Thoracic aorta (tissue), 2 donors: Measurements from ENCODE around the gene GARIN5A. TPM values are rescaled to one million over a fixed set of nuclear protein-coding genes. Genes with fewer than 3 reads are reported as not detected.

Experiments
- ATAC-seq: fragments of 150-250 bp; one replicate; pipeline ENCODE4 v1.8.0; 2017; ENCODE audit warnings: low read depth; ENCODE audit not compliant: insufficient number of reproducible peaks, low FRiP score
- DNase-seq: peaks from one replicate; pipeline ENCODE4 v3.0.0-alpha.2; 2020; ENCODE audit warnings: low spot score
- H3K27ac ChIP-seq, 2 donors: fragments of 200-600 bp; sonication (generic); 1 replicate in 1 of 2; 2 replicates in 1 of 2; pipeline ENCODE4 v1.5.1; 2016; ENCODE audit warnings: mild to moderate bottlenecking in 2 of 2, moderate library complexity in 2 of 2
- H3K27me3 ChIP-seq: fragments of 200-600 bp; sonication (generic); replicated peaks from 2 replicates; pipeline ENCODE4 v1.6.0; 2016; ENCODE audit warnings: mild to moderate bottlenecking; ENCODE audit not compliant: insufficient read depth
- H3K36me3 ChIP-seq: fragments of 200-600 bp; sonication (generic); one replicate; pipeline ENCODE4 v1.5.1; 2016
- H3K4me1 ChIP-seq, 2 donors: fragments of 200-600 bp; sonication (generic); 1 replicate in 1 of 2; 2 replicates in 1 of 2; pipeline versions ENCODE4 v1.5.1 to v1.6.0; 2016; ENCODE audit warnings: low read depth in 2 of 2, mild to moderate bottlenecking in 1 of 2; ENCODE audit not compliant: control insufficient read depth in 1 of 2
- H3K4me3 ChIP-seq: fragments of 200-600 bp; sonication (generic); 2 replicates; pipeline ENCODE4 v1.5.1; 2016; ENCODE audit warnings: mild to moderate bottlenecking
- H3K9me3 ChIP-seq: fragments of 200-600 bp; sonication (generic); 2 replicates; pipeline ENCODE4 v1.5.1; 2016
- CTCF ChIP-seq: fragments of 200-600 bp; sonication (generic); IDR thresholded peaks from one replicate; pipeline ENCODE4 v1.5.1; 2019; ENCODE audit warnings: antibody characterized with exemption
- total RNA-seq, 2 donors: library from RNA; depleted of rRNA; stranded (reverse); fragments of >200 nt; gene quantifications; one replicate each; pipeline versions ENCODE4 v1.1.0 to v1.2.3, GENCODE V29; 2016

GARIN5A gene
- total RNA-seq, 2 donors from 2014 or later, result 0.56 TPM; not detected in 1

DNA sequence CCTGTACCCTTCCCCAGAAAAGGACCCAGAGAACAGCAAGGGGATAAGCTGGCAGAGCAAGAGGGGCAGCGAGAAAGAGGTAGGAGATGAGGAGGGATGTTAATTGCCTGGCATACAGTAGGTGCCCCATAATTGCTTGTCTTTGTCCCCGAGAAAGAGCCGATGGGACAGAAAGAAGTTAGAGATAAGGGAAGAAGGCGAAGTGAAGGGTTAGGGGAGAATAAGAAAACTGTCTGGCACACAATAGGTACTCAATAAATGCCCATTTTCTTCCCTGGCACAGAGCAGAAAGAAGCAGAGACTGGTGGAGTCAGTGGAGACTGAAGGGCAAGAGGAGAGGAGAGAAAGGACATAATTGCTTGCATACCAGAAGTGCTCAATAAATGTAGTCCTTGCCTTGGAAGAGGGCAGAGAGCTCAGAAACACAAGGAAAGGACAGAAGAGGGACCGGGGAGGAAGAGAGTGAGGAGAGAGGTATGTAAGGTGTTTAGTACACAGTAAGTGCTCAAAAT, 18.4 kb upstream of the GARIN5A start:
- H3K9me3 ChIP-seq, result no peaks in the 10 kb centered on the region
- DNase-seq, result no peak
- H3K4me1 ChIP-seq, result no peaks in the 10 kb centered on the region
- no peaks in the 10 kb centered on the region for H3K27me3 ChIP-seq
- H3K27ac ChIP-seq, result no peak overlapping the region
- no peak for TF ChIP-seq CTCF
- no peak for ATAC-seq
- no peak overlapping the region for H3K4me3 ChIP-seq
- no peaks in the 10 kb centered on the region for H3K36me3 ChIP-seq

DNA sequence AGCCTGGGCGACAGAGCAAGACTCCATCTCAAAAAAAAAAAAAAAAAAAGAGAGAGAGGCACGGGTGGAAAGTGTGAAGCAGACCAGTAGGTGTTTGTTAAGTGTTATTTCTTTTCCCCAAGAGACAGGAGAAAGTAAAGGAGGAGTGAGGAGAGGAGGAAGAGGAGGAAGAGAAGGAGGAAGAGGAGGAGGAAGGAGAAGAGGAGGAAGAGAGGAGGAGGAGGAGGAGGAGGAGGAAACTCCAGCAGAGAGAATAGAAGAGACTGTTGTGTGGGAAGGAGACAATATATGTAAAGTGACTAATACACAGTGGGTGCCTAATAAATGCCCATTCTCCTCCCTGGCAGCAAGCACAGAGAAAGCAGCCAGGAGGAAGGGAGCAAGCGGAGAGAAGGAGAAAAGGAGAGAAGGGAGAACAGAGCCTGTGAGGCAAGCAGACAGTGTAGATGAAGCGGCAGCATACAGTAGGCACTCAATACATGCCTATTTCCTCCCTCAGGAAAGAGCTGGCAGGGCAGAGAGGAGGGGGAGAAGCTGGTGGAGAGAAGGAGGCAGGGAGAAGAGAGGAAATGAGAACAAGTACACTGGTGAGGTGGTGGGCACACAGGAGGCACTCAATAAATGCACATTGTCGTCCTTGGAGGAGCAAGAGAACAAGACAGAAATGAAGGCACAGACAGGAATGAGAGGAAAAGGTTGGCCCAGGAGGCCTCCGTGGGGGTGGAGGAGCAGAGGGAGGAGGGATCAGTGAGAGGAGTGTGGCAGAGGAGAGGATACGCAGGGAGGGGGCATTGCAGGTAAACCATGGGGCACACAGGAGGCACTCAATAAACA, 17.8 kb upstream of the GARIN5A start:
- DNase-seq, result no peak
- H3K27ac ChIP-seq, result no peak overlapping the region
- no peak for TF ChIP-seq CTCF
- no peaks in the 10 kb centered on the region for H3K9me3 ChIP-seq
- H3K4me1 ChIP-seq, result no peaks in the 10 kb centered on the region
- H3K36me3 ChIP-seq, result no peaks in the 10 kb centered on the region
- ATAC-seq, result no peak
- no peak overlapping the region for H3K4me3 ChIP-seq
- no peaks in the 10 kb centered on the region for H3K27me3 ChIP-seq

- Histone ChIP-seq H3K9me3 (no peaks in the 10 kb centered on the region), H3K36me3 (no peaks in the 10 kb centered on the region), H3K27me3 (no peaks in the 10 kb centered on the region), H3K4me3 (no peak overlapping the region), H3K27ac (no peak overlapping the region), H3K4me1 (no peaks in the 10 kb centered on the region)
- DNase-seq (no peak), ATAC-seq (no peak)
- TF ChIP-seq CTCF, result no peak
Observed at GRCh38 chr19:50493171-50493570, 16.5 kb upstream of the GARIN5A start.

- Histone ChIP-seq H3K4me1 (no peaks in the 10 kb centered on the region), H3K9me3 (no peaks in the 10 kb centered on the region), H3K36me3 (no peaks in the 10 kb centered on the region), H3K4me3 (no peak overlapping the region), H3K27me3 (no peaks in the 10 kb centered on the region), H3K27ac (no peak overlapping the region)
- ATAC-seq, result no peak
- no peak for DNase-seq
- TF ChIP-seq CTCF, result no peak
Observed at GRCh38 chr19:50492303-50493052, 15.8 kb upstream of the GARIN5A start.

DNA sequence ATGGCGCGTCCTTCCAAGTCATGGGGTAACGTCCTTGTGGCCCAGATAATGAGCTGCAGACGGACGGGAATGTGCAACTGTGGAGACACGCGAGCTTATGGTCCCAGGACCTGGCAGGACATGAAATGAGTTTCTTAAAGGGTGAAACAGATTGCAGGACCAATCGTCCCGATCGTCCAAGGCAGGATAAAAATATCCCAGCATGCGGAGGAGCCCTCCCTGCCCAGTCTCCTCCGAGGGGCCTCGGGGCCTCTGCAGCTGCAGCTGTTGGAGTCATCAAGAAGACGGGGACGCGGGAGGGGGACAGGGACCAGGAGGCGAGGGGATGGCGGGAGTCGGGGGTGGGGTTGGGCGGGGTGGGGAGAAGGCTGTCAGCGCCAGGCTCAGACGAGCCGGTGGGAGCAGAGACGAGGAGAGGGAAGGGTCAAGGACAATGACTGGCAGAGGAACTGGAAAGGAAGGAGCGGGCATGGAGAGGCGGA, 14.4 kb upstream of the GARIN5A start:
- ATAC-seq (no peak), DNase-seq (no peak)
- Histone ChIP-seq H3K4me1 (no peaks in the 10 kb centered on the region), H3K36me3 (no peaks in the 10 kb centered on the region), H3K4me3 (no peak overlapping the region), H3K27ac (no peak overlapping the region), H3K27me3 (no peaks in the 10 kb centered on the region), H3K9me3 (no peaks in the 10 kb centered on the region)
- TF ChIP-seq CTCF, result no peak
